GM19025 (cell line): ENCODE measurements around the gene ZNF341.

ENCODE experiments used
- ATAC-seq: cut with Tn5 transposase; IDR thresholded peaks from one replicate; pipeline ENCODE4 v1.9.1; 2021; ENCODE audit warnings: mild to moderate bottlenecking, low read depth, moderate library complexity; ENCODE audit not compliant: unreplicated experiment

ZNF341 gene

GRCh38 chr20:33765099-33765498, 33.3 kb downstream of the ZNF341 start:
- no peak for ATAC-seq

GRCh38 chr20:33765592-33765991, 33.8 kb downstream of the ZNF341 start:
- no peak for ATAC-seq

- ATAC-seq: no peak
Measured at GRCh38 chr20:33766686-33767085, 34.9 kb downstream of the ZNF341 start.

- no peak for ATAC-seq
Measured at GRCh38 chr20:33767777-33768138, 36.0 kb downstream of the ZNF341 start.

GRCh38 chr20:33769043-33769442, 37.2 kb downstream of the ZNF341 start:
- ATAC-seq: no peak

- no peak for ATAC-seq
Measured at GRCh38 chr20:33770005-33770404, 38.2 kb downstream of the ZNF341 start.

GRCh38 chr20:33771938-33772337, 40.1 kb downstream of the ZNF341 start:
- no peak for ATAC-seq

- ATAC-seq: no peak
Measured at GRCh38 chr20:33772439-33772838, 40.6 kb downstream of the ZNF341 start.

GRCh38 chr20:33773412-33774089, 41.8 kb downstream of the ZNF341 start:
- no peak for ATAC-seq

GRCh38 chr20:33777816-33778215, 46.0 kb downstream of the ZNF341 start:
- no peak for ATAC-seq

- ATAC-seq: no peak
Measured at GRCh38 chr20:33781133-33781532, 49.3 kb downstream of the ZNF341 start.

- ATAC-seq: no peak
Measured at GRCh38 chr20:33781945-33782344, 50.1 kb downstream of the ZNF341 start.

- ATAC-seq: no peak
Measured at GRCh38 chr20:33783256-33783655, 51.5 kb downstream of the ZNF341 start.

- ATAC-seq: no peak
Measured at GRCh38 chr20:33783818-33784217, 52.0 kb downstream of the ZNF341 start.

- ATAC-seq: no peak
Measured at GRCh38 chr20:33784225-33784624, 52.4 kb downstream of the ZNF341 start.

- ATAC-seq: no peak
Measured at GRCh38 chr20:33785503-33785902, 53.7 kb downstream of the ZNF341 start.

- ATAC-seq: no peak
Measured at GRCh38 chr20:33787253-33787891, 55.6 kb downstream of the ZNF341 start.

- no peak for ATAC-seq
Measured at GRCh38 chr20:33788351-33789049, 56.7 kb downstream of the ZNF341 start.

- ATAC-seq: no peak
Measured at GRCh38 chr20:33789109-33789857, 57.5 kb downstream of the ZNF341 start.

GRCh38 chr20:33789858-33790182, 58.0 kb downstream of the ZNF341 start:
- ATAC-seq: no peak

GRCh38 chr20:33790566-33790965, 58.8 kb downstream of the ZNF341 start:
- ATAC-seq: no peak
